ENCODE data around the gene PDCD6IP.
"Not testable (repeated sequence)": the region's sequence is repeated elsewhere in the genome, so short reads cannot be mapped to it uniquely, and the experiment has no call there.

PDCD6IP gene, protein sequence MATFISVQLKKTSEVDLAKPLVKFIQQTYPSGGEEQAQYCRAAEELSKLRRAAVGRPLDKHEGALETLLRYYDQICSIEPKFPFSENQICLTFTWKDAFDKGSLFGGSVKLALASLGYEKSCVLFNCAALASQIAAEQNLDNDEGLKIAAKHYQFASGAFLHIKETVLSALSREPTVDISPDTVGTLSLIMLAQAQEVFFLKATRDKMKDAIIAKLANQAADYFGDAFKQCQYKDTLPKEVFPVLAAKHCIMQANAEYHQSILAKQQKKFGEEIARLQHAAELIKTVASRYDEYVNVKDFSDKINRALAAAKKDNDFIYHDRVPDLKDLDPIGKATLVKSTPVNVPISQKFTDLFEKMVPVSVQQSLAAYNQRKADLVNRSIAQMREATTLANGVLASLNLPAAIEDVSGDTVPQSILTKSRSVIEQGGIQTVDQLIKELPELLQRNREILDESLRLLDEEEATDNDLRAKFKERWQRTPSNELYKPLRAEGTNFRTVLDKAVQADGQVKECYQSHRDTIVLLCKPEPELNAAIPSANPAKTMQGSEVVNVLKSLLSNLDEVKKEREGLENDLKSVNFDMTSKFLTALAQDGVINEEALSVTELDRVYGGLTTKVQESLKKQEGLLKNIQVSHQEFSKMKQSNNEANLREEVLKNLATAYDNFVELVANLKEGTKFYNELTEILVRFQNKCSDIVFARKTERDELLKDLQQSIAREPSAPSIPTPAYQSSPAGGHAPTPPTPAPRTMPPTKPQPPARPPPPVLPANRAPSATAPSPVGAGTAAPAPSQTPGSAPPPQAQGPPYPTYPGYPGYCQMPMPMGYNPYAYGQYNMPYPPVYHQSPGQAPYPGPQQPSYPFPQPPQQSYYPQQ

DNA sequence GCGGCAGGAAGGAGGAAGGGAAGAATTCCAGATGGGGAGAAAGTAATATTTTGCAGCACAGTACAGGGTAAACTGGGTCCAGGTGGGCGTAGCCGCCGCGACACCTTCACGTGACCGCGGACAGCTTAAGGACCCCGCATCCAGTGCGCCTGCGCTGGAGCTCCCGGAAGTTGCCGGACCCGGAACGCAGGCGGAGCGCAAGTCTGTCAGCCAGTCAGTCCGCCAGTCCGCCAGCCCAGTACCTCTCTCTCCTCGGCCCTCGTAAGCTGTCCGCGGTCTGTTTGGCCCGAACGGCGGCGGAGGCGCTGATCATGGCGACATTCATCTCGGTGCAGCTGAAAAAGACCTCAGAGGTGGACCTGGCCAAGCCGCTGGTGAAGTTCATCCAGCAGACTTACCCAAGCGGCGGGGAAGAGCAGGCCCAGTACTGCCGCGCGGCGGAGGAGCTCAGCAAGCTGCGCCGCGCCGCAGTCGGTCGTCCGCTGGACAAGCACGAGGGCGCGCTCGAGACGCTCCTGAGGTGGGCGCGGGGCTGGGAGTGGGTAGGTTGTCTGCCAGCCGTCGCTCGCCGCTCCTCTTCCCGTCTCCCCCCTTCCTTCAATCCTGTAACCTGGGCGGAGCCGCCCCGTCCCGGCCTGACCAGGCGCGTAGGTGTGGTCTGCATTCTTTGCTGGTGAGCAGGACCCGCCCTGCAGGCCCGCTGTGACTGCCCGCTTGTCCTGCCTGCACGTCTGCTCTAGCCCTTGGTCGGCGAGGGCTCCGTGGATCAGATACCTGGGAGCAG is at the start of gene PDCD6IP:
Gene PDCD6IP, plus strand, starts transcription at position 213 of the 784 bp plus-strand sequence. Its CDS starts 99 bp downstream, at position 312.
- peak within 1 kb of the TSS; percentile 92 for H3K27ac ChIP-seq
- TF ChIP-seq, protein P1, sequence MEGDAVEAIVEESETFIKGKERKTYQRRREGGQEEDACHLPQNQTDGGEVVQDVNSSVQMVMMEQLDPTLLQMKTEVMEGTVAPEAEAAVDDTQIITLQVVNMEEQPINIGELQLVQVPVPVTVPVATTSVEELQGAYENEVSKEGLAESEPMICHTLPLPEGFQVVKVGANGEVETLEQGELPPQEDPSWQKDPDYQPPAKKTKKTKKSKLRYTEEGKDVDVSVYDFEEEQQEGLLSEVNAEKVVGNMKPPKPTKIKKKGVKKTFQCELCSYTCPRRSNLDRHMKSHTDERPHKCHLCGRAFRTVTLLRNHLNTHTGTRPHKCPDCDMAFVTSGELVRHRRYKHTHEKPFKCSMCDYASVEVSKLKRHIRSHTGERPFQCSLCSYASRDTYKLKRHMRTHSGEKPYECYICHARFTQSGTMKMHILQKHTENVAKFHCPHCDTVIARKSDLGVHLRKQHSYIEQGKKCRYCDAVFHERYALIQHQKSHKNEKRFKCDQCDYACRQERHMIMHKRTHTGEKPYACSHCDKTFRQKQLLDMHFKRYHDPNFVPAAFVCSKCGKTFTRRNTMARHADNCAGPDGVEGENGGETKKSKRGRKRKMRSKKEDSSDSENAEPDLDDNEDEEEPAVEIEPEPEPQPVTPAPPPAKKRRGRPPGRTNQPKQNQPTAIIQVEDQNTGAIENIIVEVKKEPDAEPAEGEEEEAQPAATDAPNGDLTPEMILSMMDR (conservative IDR thresholded peaks at IDR 0.05), result peak; percentile 5; the same call in 1 of the 2 replicates
- TF ChIP-seq ZFX (IDR thresholded peaks at IDR 0.05), result peak; percentile 93

DNA sequence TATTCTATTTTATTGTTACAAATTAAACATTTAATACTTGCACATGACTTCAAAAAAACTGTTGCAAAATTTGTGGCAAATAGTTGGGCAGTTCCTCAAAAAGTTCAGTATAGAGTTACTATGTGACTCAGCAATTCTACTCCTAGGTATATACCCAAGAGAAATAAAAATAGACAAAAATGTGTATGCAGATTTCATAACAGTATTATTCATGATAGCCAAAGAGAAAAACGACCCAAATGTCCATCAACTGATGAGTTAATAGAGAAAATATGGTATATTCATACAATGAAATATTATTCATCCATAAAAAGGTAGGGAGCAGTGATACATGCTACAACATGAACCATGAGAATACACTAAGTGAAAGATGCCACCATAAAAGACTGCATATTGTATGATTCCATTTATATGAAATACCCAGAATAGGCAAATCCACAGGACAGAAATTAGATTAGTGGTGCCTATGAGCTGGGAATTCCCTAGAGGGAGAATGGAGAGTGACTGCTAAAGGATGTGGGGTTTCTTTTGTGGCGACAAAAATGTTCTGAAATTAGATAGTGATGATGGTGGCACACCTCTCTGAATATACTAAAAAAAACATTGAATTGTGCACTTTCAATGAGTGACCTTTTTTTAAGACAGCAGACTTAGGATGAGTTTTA is 48.8 kb upstream of the PDCD6IP start:
- no peak overlapping the region for H3K27ac ChIP-seq
- TF ChIP-seq ZFX (IDR thresholded peaks at IDR 0.05), result no peak
- TF ChIP-seq, protein P1 (conservative IDR thresholded peaks at IDR 0.05), result no peak

DNA sequence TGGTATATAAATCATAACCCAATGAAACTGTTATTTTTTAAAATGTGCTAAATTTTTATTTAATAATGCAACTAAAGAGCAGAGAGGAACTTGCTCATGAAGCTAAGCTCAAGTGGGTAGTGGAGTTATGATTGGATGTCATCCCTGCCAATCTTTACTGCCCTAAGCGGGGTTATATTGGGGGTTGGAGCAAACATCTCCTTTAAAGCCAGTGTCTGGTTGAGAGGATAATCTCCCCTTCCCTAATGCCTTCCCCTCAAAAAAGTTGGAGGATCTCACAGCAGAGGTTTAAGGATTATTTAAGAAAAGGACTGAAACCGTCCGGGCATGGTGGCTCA is 48.2 kb upstream of the PDCD6IP start:
- TF ChIP-seq ZFX (IDR thresholded peaks at IDR 0.05), result no peak
- TF ChIP-seq, protein P1 (conservative IDR thresholded peaks at IDR 0.05), result no peak
- no peak overlapping the region for H3K27ac ChIP-seq

- H3K27ac ChIP-seq, result no peak overlapping the region
- TF ChIP-seq, protein P1 (conservative IDR thresholded peaks at IDR 0.05), result no peak
- TF ChIP-seq ZFX (IDR thresholded peaks at IDR 0.05), result no peak
These were observed 47.1 kb upstream of the PDCD6IP start for GRCh38 chr3:33751336-33751735.

GRCh38 chr3:33754391-33754790 is 44.0 kb upstream of the PDCD6IP start:
- not testable (repeated sequence) for H3K27ac ChIP-seq

- TF ChIP-seq ZFX (IDR thresholded peaks at IDR 0.05), result no peak
- TF ChIP-seq, protein P1 (conservative IDR thresholded peaks at IDR 0.05), result no peak
- H3K27ac ChIP-seq, result no peak overlapping the region
These were observed 40.1 kb upstream of the PDCD6IP start for GRCh38 chr3:33758281-33758680.

DNA sequence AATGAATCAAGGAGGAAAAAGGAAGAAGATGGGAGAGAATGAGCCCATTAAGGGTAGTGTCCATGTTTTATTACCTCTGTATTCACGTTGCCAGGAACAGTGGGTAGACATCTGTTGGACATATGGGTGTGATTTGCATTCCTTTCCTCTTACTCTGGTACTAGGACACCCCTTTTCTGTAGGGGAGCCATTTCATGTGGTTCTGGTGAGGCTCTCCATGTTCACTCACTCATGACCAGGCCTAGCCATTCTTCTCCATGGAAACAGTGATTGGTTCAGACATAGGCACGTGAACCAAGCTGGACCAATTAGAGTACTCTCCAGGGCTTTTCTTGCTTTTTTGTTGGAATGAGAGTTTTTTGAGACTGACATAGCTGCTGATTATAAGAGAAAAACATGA is 39.6 kb upstream of the PDCD6IP start:
- TF ChIP-seq, protein P1 (conservative IDR thresholded peaks at IDR 0.05), result no peak
- TF ChIP-seq ZFX (IDR thresholded peaks at IDR 0.05), result no peak
- no peak overlapping the region for H3K27ac ChIP-seq
